BJ (cell line): ENCODE data around the gene C2CD4B. TPM values are rescaled to one million over a fixed set of nuclear protein-coding genes. Genes with fewer than 3 reads are reported as not detected.

Source experiments
- CTCF ChIA-PET: fragments of 350-600 bp; formaldehyde crosslinking; extraction: SDS; loops from one replicate; lab custom pipeline; 2021; ENCODE audit warnings: antibody characterized with exemption, inconsistent platforms; lab: Yijun Ruan, JAX
- POLR2A ChIA-PET: fragments of 300-600 bp; sonication (Branson Sonifier 250); formaldehyde crosslinking; extraction: SDS; loops from one replicate; lab custom pipeline; 2021; ENCODE audit warnings: antibody characterized with exemption; lab: Charles Lee
- DNase-seq: peaks from one replicate; pipeline ENCODE4 v3.0.0-alpha.2; 2011; ENCODE audit warnings: low read depth
- H3K27me3 ChIP-seq: 2 replicates; pipeline ENCODE4 v1.6.0; 2011; ENCODE audit warnings: low read length; ENCODE audit not compliant: control insufficient read depth, insufficient read depth
- H3K36me3 ChIP-seq: 2 replicates; pipeline ENCODE4 v1.5.1; 2011; ENCODE audit warnings: low read length; ENCODE audit not compliant: control insufficient read depth, insufficient read depth
- H3K4me3 ChIP-seq: 2 replicates; pipeline ENCODE4 v1.5.1; 2011; ENCODE audit warnings: low read depth, mild to moderate bottlenecking, control low read depth, low read length
- polyA plus RNA-seq: library from polyadenylated mRNA; depleted of rRNA; stranded (reverse); fragments of >200 nt; gene quantifications from 2 replicates; pipeline ENCODE4 v1.2.3, GENCODE V29; 2011
- TF ChIP-seq, protein P1 (sequence below): IDR thresholded peaks from 2 replicates; pipeline ENCODE4 v1.5.1; 2011; ENCODE audit warnings: low read depth, mild to moderate bottlenecking, control low read depth, inconsistent platforms, low read length, moderate library complexity; ENCODE audit not compliant: insufficient read depth

C2CD4B gene
- polyA plus RNA-seq, 1 experiment = not detected

DNA sequence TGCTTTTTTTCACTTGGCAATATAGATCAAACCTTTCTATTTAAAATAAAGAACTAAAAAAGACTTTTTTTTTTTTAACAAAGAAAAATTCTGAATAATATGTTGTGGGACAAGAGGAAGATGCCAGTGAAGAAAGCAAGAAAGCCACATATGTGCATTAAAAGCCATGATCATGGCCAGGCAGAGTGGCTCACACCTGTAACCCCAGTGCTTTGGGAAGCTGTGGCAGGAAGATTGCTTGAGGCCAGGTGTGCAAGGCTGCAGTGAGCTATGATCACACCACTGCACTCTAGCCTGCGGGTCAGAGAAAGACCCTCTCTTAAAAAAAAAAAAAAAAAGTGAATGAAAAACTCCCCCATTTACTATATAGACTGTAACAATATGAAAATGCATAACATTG is 23.9 kb downstream of the C2CD4B start:
- CTCF ChIA-PET = interaction anchor here (0.9 to 1.6 kb wide), 3 partner anchors 10 to 136 kb away, joined by 3 to 6 read pairs (median 3); no protein-coding TSS in a partner anchor
- Histone ChIP-seq H3K36me3 (no peaks in the 10 kb centered on the region), H3K27me3 (0 out of 2 replicates have a peak, but pooled peaks cover 2% of the 10 kb centered on the region), H3K4me3 (no peak overlapping the region)
- TF ChIP-seq, protein P1, sequence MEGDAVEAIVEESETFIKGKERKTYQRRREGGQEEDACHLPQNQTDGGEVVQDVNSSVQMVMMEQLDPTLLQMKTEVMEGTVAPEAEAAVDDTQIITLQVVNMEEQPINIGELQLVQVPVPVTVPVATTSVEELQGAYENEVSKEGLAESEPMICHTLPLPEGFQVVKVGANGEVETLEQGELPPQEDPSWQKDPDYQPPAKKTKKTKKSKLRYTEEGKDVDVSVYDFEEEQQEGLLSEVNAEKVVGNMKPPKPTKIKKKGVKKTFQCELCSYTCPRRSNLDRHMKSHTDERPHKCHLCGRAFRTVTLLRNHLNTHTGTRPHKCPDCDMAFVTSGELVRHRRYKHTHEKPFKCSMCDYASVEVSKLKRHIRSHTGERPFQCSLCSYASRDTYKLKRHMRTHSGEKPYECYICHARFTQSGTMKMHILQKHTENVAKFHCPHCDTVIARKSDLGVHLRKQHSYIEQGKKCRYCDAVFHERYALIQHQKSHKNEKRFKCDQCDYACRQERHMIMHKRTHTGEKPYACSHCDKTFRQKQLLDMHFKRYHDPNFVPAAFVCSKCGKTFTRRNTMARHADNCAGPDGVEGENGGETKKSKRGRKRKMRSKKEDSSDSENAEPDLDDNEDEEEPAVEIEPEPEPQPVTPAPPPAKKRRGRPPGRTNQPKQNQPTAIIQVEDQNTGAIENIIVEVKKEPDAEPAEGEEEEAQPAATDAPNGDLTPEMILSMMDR = no peak
- POLR2A ChIA-PET = no interaction called here
- no peak for DNase-seq

DNA sequence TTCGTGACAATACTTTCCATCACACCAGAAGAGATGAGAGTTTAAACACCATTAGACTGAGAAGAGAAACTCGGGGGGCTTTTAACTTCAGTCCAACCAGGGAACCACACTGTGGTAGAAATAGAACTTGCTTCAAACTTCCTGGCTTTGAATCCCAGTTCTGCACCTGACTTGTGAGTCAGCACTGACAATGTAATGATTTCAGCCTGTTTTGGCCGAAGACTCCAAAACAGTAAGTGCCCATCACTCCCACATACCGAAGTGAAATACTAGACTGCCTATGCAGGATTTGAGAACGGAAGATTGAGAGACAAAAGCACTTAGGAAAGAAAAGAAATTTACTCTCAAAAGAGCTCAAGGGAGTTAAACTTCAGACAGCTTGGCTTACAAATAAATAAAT is 27.0 kb downstream of the C2CD4B start:
- TF ChIP-seq, protein P1 = no peak
- DNase-seq = no peak
- ChIA-PET POLR2A (no interaction called here), CTCF (interaction anchor here (1.1 to 1.4 kb wide), 2 partner anchors 8 to 13 kb away, joined by 3 to 4 read pairs; no protein-coding TSS in a partner anchor)
- Histone ChIP-seq H3K4me3 (no peak overlapping the region), H3K27me3 (0 out of 2 replicates have a peak, but pooled peaks cover 2% of the 10 kb centered on the region), H3K36me3 (no peaks in the 10 kb centered on the region)

DNA sequence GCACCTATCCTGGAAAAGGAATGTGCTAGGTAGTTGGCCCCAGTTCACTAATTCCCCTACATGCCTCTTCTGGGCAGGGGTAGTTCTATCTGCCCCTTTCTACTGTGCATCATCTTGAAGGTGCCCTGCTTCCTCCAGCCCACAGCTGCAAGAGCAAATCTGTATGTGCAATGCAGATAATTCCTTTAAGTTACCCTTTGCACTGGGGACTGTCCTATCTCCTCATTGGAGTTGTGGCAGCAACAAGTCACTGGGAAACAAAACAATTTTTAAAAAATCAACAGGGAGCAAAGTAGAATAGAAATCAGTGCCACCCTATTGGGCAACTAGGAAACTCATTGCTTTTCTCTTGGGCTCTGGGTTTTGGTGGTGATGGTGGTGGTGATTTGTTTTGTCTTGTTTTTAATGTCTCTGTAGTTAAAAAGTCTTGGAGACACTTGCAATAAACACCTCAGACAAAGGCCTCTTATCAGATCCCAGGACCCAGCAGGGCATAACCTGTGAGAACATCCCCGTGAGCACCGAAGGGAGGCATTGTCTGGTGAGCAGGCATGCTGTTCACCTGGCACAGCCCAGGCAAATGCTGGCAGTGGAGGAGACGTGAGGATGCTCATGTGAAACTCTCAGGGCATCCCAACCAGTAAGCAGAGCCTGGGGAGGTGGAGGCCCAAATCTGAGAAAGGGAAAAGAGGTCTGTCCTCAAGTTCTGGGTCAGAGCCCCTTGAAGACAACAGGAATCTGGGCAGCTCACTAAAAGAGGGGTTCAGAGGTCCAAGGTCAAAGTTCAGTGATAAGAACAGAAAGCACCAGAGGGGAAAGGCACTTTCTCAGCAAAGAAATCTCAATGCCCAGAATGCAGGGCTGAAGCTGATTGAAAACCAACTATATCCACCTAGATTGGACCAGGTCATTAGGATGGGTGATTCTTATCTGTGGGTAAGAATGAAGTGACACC is 27.9 kb downstream of the C2CD4B start:
- ChIA-PET CTCF (interaction anchor here (1.4 kb wide), 1 partner anchor 12 kb away, joined by 4 read pairs; no protein-coding TSS in a partner anchor), POLR2A (no interaction called here)
- Histone ChIP-seq H3K27me3 (0 out of 2 replicates have a peak, but pooled peaks cover 2% of the 10 kb centered on the region), H3K4me3 (no peak overlapping the region), H3K36me3 (no peaks in the 10 kb centered on the region)
- DNase-seq = no peak
- TF ChIP-seq, protein P1 = no peak

DNA sequence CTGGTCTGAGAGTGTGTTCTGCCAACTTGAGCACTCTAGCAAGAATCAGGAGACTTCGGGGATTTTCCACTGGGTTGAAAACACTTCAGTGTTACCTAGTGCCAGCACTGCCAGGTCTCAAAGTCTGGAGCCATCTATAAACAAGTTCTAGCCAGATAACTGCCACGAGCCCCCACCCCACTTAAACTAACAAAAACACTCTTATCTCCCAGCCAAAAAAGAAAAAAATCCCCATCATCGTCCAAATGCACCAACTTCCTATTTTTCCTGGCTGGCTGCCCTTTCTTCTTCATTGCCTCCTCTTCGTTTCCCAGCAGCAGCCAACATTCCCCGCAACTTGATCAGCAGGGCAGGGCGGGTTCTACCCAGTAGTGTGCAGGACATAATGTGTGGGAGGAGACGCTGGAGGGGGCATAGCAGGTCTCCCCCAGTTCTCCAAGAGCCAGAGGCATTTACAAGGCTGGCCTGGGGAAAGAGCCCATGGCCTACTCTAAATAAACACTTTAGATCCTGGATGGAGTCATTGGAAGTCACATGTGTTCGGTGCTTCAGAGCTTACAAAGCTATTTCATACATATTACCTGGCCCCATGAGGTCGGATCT is 29.5 kb downstream of the C2CD4B start:
- H3K27me3 ChIP-seq = peaks cover 3% of the 10 kb centered on the region
- DNase-seq = no peak
- H3K36me3 ChIP-seq = no peaks in the 10 kb centered on the region
- TF ChIP-seq, protein P1 = no peak
- ChIA-PET POLR2A (no interaction called here), CTCF (interaction anchor here (1.1 kb wide), 1 partner anchor 118 kb away, joined by 3 read pairs; no protein-coding TSS in a partner anchor)
- no peak overlapping the region for H3K4me3 ChIP-seq

DNA sequence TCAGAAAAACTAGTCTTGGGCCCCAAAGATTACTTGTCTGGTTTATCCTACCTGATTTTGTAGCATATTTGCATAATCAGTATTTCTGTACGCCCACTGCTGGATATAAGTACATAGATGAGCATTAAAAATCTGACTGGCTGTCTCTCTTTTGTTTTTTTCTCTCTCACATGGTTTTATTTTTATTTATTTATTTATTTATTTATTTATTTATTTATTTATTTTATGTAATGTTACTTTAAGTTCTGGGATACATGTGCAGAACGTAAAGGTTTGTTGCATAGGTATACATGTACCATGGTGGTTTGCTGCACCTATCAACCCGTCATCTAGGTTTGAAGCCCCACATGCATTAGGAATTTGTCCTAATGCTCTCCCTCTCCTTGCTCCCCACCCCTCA is 31.9 kb downstream of the C2CD4B start:
- Histone ChIP-seq H3K27me3 (peaks cover 2% of the 10 kb centered on the region), H3K4me3 (no peak overlapping the region), H3K36me3 (no peaks in the 10 kb centered on the region)
- POLR2A ChIA-PET = no interaction called here
- TF ChIP-seq, protein P1 = no peak
- DNase-seq = no peak
- CTCF ChIA-PET = interaction anchor here (1.1 kb wide), 1 partner anchor 11 kb away, joined by 3 read pairs; no protein-coding TSS in a partner anchor
